Measurements from ENCODE around the gene HSPA1L.
"Not testable (repeated sequence)": the region's sequence is repeated elsewhere in the genome, so short reads cannot be mapped to it uniquely, and the experiment has no call there.

DNA sequence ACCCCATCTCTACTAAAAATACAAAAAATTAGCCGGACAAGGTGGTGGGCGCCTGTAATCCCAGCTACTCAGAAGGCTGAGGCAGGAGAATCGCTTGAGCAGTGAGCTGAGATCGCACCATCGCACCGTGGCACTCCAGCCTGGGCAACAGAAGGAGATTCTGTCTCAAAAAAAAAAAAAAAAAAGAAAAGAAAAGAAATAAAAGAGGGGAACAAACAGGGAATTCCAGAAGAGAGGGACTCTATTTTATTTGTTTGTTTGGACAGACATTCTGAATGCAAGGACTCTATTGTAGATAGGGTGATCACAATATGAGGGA is 21.2 kb downstream of the HSPA1L start:
- TF ChIP-seq CTCF (IDR thresholded peaks at IDR 0.05; ENCODE audit: poor library complexity); EZH2phosphoT487 (IDR thresholded peaks at IDR 0.05; ENCODE audit: low read depth, severe bottlenecking, unreplicated experiment): not testable (repeated sequence)
